Ureter (tissue), 1 donor: ENCODE data around the gene CEP63. TPM values are rescaled to one million over a fixed set of nuclear protein-coding genes. Genes with fewer than 3 reads are reported as not detected.
"Not testable (repeated sequence)": the region's sequence is repeated elsewhere in the genome, so short reads cannot be mapped to it uniquely, and the experiment has no call there.

Experiments
- DNase-seq: peaks from one replicate; pipeline ENCODE4 v3.0.0-alpha.2; 2020; ENCODE audit warnings: low spot score
- total RNA-seq: library from RNA; stranded (reverse); gene quantifications from one replicate; pipeline ENCODE4 v1.2.4, GENCODE V29; 2023
- donor health status: DM: yes; HTN: yes; CAD: no.

The CEP63 gene
- total RNA-seq, 1 donor from 2014 or later = 37.6 TPM

- DNase-seq = no peak
These were observed 31.0 kb downstream of the CEP63 start for GRCh38 chr3:134516905-134517304.

- no peak for DNase-seq
These were observed 31.9 kb downstream of the CEP63 start for GRCh38 chr3:134517791-134518190.

- DNase-seq = no peak
These were observed 36.7 kb downstream of the CEP63 start for GRCh38 chr3:134522541-134522940.

GRCh38 chr3:134525293-134525692, 39.4 kb downstream of the CEP63 start:
- no peak for DNase-seq

- DNase-seq = no peak
These were observed 40.5 kb downstream of the CEP63 start for GRCh38 chr3:134526319-134526718.

- DNase-seq = no peak
These were observed 41.2 kb downstream of the CEP63 start for GRCh38 chr3:134527037-134527436.

- no peak for DNase-seq
These were observed 41.8 kb downstream of the CEP63 start for GRCh38 chr3:134527538-134528186.

- DNase-seq = no peak
These were observed 47.6 kb downstream of the CEP63 start for GRCh38 chr3:134533493-134533892.

GRCh38 chr3:134535186-134535970, 49.5 kb downstream of the CEP63 start:
- no peak for DNase-seq

GRCh38 chr3:134536781-134537180, 50.9 kb downstream of the CEP63 start:
- no peak for DNase-seq

GRCh38 chr3:134542287-134542958, 56.6 kb downstream of the CEP63 start:
- no peak for DNase-seq

- no peak for DNase-seq
These were observed 57.3 kb downstream of the CEP63 start for GRCh38 chr3:134543113-134543512.

GRCh38 chr3:134544316-134544715, 58.5 kb downstream of the CEP63 start:
- no peak for DNase-seq

GRCh38 chr3:134544783-134545182, 58.9 kb downstream of the CEP63 start:
- DNase-seq = not testable (repeated sequence)

- DNase-seq = no peak
These were observed 60.0 kb downstream of the CEP63 start for GRCh38 chr3:134545818-134546217.

- DNase-seq = no peak
These were observed 66.9 kb downstream of the CEP63 start for GRCh38 chr3:134552784-134553183.

GRCh38 chr3:134559591-134559990, 73.7 kb downstream of the CEP63 start:
- no peak for DNase-seq

GRCh38 chr3:134562055-134562454, 76.2 kb downstream of the CEP63 start:
- no peak for DNase-seq

- DNase-seq = no peak
These were observed 77.7 kb downstream of the CEP63 start for GRCh38 chr3:134563601-134564000.

GRCh38 chr3:134564991-134565390, 79.1 kb downstream of the CEP63 start:
- DNase-seq = no peak

GRCh38 chr3:134567605-134568004, 81.7 kb downstream of the CEP63 start:
- no peak for DNase-seq

- no peak for DNase-seq
These were observed 82.9 kb downstream of the CEP63 start for GRCh38 chr3:134568790-134569189.

- not testable (repeated sequence) for DNase-seq
These were observed 84.0 kb downstream of the CEP63 start for GRCh38 chr3:134569899-134570298.
